Measurements from ENCODE around the gene OTUD5. TPM values are rescaled to one million over a fixed set of nuclear protein-coding genes. Genes with fewer than 3 reads are reported as not detected.

OTUD5 gene
- polyA plus RNA-seq (2011; rRNA removed) (57.7 and 65.6 TPM in 2 replicates), polyA plus RNA-seq (2017; fragmentation: RNase III; extraction: RNeasy Plus Mini Kit Qiagen cat#74134 plus additional on column Dnase treatment) (42.5 to 48.2 TPM (median 45.9 TPM) in 3 replicates), polyA minus RNA-seq (2011; rRNA and poly(A)+ RNA removed) (53.4 and 57.2 TPM in 2 replicates)
- 49.8 and 52.3 TPM in 2 replicates for polyA plus RNA-seq (2012; cell fraction: cytosol; rRNA removed)
- 94.0 and 113 TPM in 2 replicates for polyA plus RNA-seq (2012; cell fraction: nucleus; rRNA removed)

DNA sequence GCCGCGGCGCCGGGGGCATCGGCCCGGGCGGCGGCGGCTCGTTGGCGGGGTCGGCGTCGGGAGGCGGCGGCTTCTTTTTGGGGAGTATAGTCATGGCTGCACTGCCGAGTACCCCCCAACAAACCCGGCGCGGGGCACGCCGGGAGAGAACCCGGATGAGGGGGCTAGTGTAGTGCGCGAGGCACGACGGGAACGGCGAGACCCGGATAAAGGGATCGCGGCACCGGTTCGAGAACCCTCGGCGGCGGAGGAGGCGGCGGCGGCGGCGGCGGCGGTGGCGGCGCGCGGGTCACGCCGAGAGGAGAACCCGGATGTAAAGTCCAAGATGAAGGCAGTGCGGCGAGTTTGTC lies at the start of gene OTUD5:
Gene OTUD5 (minus strand): TSS at position 131 of the 350 bp plus-strand sequence. CDS start 37 bp downstream, at position 94.
- peaks cover 19% of the 10 kb centered on the region for H3K4me1 ChIP-seq
- TF ChIP-seq, protein P1, sequence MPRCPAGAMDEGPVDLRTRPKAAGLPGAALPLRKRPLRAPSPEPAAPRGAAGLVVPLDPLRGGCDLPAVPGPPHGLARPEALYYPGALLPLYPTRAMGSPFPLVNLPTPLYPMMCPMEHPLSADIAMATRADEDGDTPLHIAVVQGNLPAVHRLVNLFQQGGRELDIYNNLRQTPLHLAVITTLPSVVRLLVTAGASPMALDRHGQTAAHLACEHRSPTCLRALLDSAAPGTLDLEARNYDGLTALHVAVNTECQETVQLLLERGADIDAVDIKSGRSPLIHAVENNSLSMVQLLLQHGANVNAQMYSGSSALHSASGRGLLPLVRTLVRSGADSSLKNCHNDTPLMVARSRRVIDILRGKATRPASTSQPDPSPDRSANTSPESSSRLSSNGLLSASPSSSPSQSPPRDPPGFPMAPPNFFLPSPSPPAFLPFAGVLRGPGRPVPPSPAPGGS (IDR thresholded peaks at IDR 0.05): no peak
- peak; percentile 31 for TF ChIP-seq POLR2A (IDR thresholded peaks at IDR 0.05; ENCODE audit: low read length)
- TF ChIP-seq JUN (IDR thresholded peaks at IDR 0.05): peak; percentile 47 to 48; a peak in 3 of 5 replicates
- no peaks in the 10 kb centered on the region for H3K9me3 ChIP-seq
- ChIA-PET POLR2A (interaction anchor here (1.2 to 3.6 kb wide), 7 partner anchors 11 to 220 kb away, joined by 3 to 40 read pairs (median 6); partner anchors contain the start of genes GRIPAP1, HDAC6, KCND1 and PQBP1), CTCF (interaction anchor here (3.1 to 3.9 kb wide), 2 partner anchors 15 to 86 kb away, joined by 9 to 17 read pairs; partner anchors contain the start of genes KCND1 and TFE3)
- DNase-seq (ENCODE audit: low read depth in 1 of 2, low spot score in 1 of 2) (peak in 1 of 2 experiments; percentile 64), ATAC-seq (peak; percentile 48 to 68), FAIRE-seq (no peak)
- WGBS (ENCODE audit: missing lambda C conversion rate): 2% methylated on average over 13 of the region's 53 CpGs
- peak within 1 kb of the TSS; percentile 82 to 99 for H3K27ac ChIP-seq
- H3K4me2 ChIP-seq: peak within 1 kb of the TSS; percentile 98
- H3K4me3 ChIP-seq: peak within 1 kb of the TSS; percentile 98

DNA sequence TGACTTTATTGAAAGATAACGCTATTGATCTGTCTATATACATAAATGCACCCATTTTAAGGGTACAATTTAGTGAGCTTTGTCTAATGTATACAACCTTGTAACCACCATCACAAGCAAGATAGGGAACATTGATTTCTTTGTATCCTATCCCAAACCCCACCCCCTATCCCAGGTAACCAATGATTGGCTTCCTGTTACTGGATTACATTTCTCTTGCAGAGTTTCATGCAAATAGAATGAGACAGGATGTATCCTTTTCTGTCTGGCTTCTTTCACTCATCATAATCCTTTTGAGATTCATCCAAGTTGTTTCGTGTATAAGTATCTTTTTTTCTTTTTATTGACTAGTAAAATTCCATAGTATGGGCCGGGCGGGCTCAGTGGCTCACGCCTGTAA lies 46.3 kb upstream of the OTUD5 start:
- Histone ChIP-seq H3K9me3 (no peaks in the 10 kb centered on the region), H3K27ac (no peak overlapping the region), H3K4me3 (no peak overlapping the region), H3K4me2 (no peak overlapping the region), H3K4me1 (peaks cover 5% of the 10 kb centered on the region; the same call in 1 of the 3 replicates)
- no peak for TF ChIP-seq ELK1 (IDR thresholded peaks at IDR 0.05; ENCODE audit: low read depth, low read length)
- TF ChIP-seq FOXS1 (CRISPR knock-in tag; IDR thresholded peaks at IDR 0.05): no peak
- TF ChIP-seq BHLHE40 (IDR thresholded peaks at IDR 0.05; ENCODE audit: low read depth, low read length): no peak
- TF ChIP-seq HMGXB4 (CRISPR knock-in tag; IDR thresholded peaks at IDR 0.05; ENCODE audit: borderline replicate concordance): no peak
- TF ChIP-seq EHMT2 (IDR thresholded peaks at IDR 0.05; ENCODE audit: low read depth): no peak
- no peak for TF ChIP-seq RARB (CRISPR knock-in tag; IDR thresholded peaks at IDR 0.05)
- TF ChIP-seq ZC3H11A (IDR thresholded peaks at IDR 0.05): no peak
- no peak for TF ChIP-seq HOXA7 (CRISPR knock-in tag; IDR thresholded peaks at IDR 0.05)
- no peak for TF ChIP-seq HDAC2 (IDR thresholded peaks at IDR 0.05)
- TF ChIP-seq HOXB5 (CRISPR knock-in tag; IDR thresholded peaks at IDR 0.05): no peak
- no peak for TF ChIP-seq POLR2A (IDR thresholded peaks at IDR 0.05; ENCODE audit: low read length)
- TF ChIP-seq JUNB (IDR thresholded peaks at IDR 0.05): no peak
- TF ChIP-seq, protein P2, sequence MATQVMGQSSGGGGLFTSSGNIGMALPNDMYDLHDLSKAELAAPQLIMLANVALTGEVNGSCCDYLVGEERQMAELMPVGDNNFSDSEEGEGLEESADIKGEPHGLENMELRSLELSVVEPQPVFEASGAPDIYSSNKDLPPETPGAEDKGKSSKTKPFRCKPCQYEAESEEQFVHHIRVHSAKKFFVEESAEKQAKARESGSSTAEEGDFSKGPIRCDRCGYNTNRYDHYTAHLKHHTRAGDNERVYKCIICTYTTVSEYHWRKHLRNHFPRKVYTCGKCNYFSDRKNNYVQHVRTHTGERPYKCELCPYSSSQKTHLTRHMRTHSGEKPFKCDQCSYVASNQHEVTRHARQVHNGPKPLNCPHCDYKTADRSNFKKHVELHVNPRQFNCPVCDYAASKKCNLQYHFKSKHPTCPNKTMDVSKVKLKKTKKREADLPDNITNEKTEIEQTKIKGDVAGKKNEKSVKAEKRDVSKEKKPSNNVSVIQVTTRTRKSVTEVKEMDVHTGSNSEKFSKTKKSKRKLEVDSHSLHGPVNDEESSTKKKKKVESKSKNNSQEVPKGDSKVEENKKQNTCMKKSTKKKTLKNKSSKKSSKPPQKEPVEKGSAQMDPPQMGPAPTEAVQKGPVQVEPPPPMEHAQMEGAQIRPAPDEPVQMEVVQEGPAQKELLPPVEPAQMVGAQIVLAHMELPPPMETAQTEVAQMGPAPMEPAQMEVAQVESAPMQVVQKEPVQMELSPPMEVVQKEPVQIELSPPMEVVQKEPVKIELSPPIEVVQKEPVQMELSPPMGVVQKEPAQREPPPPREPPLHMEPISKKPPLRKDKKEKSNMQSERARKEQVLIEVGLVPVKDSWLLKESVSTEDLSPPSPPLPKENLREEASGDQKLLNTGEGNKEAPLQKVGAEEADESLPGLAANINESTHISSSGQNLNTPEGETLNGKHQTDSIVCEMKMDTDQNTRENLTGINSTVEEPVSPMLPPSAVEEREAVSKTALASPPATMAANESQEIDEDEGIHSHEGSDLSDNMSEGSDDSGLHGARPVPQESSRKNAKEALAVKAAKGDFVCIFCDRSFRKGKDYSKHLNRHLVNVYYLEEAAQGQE (IDR thresholded peaks at IDR 0.05): no peak
- TF ChIP-seq ZFP36 (IDR thresholded peaks at IDR 0.05; ENCODE audit: borderline replicate concordance, partially characterized antibody): no peak
- no peak for TF ChIP-seq SREBF2 (IDR thresholded peaks at IDR 0.05)
- no peak for TF ChIP-seq HES2 (IDR thresholded peaks at IDR 0.05)
- ChIA-PET CTCF (no interaction called here), POLR2A (interaction anchor here (2.1 kb wide), 1 partner anchor 39 kb away, joined by 15 read pairs; the partner anchor contains the start of gene TFE3)
- WGBS (ENCODE audit: missing lambda C conversion rate): 86% methylated on average over 5 of the region's 5 CpGs
- DNase-seq (ENCODE audit: low read depth in 1 of 2, low spot score in 1 of 2) (no peak), ATAC-seq (no peak), FAIRE-seq (no peak)

Data from A549 (cell line).